Caki2 (cell line): ENCODE results near the gene CAPN12. TPM values are rescaled to one million over a fixed set of nuclear protein-coding genes. Genes with fewer than 3 reads are reported as not detected.

Source experiments
- DNase-seq: peaks from one replicate; pipeline ENCODE4 v3.0.0-alpha.2; 2015; ENCODE audit warnings: low read depth
- in situ Hi-C: cut with HindIII; loops from 2 replicates; pipeline ENCODE4 v1.10.0; 2016; ENCODE audit warnings: low sequenced_read_pairs, low pct_unique_long_range_greater_than_20kb, mixed read lengths
- total RNA-seq: library from RNA; depleted of rRNA; stranded (reverse); fragments of >200 nt; shearing (Covaris generic); gene quantifications from 2 replicates; pipeline ENCODE4 v1.2.3, GENCODE V29; 2014; ENCODE audit warnings: low replicate concordance

CAPN12 gene
- total RNA-seq, 1 experiment from 2014 or later: 2.3 TPM

DNA sequence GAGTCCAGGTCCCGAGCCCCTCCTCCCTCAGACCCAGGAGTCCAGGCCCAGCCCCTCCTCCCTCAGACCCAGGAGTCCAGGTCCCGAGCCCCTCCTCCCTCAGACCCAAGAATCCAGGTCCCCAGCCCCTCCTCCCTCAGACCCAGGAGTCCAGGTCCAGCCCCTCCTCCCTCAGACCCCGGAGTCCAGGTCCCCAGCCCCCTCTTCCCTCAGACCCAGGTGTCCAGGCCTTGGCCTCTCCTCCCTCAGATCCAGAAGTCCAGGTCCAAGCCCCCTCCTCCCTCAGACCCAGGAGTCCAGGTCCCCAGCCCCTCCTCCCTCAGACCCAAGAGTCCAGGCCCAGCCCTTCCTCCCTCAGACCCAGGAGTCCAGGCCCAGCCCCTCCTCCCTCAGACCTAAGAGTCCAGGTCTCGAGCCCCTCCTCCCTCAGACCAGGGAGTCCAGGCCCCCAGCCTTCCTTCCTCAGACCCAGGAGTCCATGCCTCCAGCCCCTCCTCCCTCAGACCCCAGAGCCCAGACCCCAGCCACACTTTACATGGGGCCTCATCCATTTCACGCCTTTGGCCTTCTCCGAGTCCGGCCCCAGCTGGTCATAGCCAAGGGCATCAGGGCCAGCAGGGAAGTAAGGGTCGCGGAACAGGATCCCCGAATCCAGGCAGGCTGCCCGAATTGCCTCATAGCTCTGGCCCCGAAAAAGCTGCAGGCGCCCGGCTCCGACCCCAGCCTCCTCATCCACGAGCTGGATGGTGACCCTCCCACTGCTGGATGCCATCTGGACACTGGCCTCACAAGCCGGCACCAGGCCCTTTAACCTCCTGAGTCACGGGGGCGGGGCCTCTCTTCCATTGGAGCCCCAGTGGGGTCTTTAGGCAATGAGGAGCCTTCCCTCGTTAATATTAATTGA is 628 bp downstream of the CAPN12 start:
- DNase-seq: no peak
- in situ Hi-C loops: no loop called here

DNA sequence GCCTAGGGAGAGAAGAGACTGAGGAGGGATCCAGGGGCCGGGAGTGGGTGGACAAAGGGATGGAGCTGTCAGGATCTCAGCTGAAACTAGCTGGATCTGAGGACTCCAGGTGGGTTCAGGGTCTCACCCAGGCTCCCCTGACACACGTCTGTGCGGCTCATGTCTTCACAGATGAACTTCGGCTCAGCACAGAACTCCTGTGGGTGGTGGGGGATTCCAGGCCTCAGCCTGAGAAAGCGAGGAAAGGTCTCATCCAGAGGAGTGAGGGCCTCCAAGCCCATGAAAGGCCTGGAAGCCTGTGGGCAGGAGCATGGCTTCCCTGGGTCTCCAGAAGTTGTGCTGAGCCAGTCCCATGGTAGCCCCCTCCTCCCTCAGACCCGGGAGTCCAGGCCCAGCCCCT is 1.4 kb downstream of the CAPN12 start:
- in situ Hi-C loops: no loop called here
- no peak for DNase-seq

DNA sequence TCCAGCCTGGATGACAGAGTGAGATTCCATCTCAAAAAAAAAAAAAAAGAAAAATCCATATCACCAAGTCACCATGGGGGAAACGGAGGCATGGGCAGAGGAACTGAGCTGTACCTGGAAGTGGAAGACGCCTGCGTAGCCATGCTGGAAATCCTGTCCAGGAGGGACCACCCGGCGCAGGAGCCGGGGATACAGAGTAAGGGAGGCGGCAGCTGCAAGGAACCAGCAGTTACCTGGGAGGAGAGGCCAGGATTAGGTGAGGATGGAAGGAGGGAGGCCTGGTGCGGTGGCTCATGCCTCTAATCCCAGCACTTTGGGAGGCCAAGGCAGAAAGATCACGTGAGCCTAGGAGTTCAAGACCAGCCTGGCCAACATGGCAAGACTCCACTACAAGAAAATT is 2.0 kb downstream of the CAPN12 start:
- no peak for DNase-seq
- in situ Hi-C loops: no loop called here

DNA sequence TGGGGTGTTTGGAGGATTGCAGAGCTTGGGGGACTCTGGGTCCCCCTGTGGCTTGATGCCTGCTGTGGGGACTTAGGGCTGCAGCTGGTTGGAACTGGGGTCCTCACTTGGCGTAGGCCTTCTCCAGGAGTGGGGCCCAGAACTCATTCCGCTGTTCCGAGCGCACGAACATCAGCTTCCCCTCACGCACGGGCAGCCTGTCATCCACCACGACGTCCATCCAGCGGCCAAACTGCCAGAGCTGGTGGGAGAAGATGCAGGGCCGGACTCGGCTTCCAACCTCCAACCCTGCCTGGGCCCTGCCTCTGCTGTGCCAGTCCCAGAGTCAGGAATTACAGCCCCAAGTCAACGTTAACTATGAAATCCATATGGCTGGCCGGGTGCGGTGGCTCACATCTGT is 2.6 kb downstream of the CAPN12 start:
- no peak for DNase-seq
- in situ Hi-C loops: no loop called here

DNA sequence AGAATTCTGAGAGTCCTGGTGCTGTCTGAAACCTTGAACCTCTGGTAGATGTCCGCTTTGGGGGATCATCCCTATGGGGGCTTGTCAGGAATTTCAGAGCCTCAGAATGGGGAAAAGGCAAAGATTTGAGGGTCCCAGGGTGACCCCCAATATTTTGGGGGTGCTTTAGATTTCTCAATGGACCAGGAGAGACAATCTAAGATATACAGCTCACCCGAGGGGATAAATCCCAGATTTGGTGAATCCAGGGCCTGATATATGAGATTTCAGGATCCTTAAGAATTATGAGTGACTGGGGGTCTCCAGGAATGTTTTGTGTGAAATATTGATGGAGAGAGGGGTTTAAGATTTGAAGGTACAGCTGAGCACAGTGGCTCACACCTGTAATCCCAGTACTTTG is 3.3 kb downstream of the CAPN12 start:
- in situ Hi-C loops: no loop called here
- DNase-seq: no peak

DNA sequence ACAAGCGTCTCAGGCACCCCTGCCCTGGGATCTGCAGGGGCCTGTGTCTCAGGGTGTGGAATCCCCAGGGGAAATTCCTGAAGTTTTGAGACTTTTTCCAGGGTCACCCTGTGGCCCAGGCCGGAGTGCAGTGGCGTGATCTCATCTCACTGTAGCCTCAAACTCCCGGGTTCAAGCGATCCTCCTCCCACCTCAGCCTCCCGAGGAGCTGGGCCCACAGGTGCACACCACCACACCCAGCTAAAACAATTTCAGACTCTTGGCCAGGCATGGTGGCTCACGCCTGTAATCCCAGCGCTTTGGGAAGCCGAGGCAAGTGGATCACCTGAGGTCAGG is 4.0 kb downstream of the CAPN12 start:
- in situ Hi-C loops: no loop called here
- no peak for DNase-seq

DNA sequence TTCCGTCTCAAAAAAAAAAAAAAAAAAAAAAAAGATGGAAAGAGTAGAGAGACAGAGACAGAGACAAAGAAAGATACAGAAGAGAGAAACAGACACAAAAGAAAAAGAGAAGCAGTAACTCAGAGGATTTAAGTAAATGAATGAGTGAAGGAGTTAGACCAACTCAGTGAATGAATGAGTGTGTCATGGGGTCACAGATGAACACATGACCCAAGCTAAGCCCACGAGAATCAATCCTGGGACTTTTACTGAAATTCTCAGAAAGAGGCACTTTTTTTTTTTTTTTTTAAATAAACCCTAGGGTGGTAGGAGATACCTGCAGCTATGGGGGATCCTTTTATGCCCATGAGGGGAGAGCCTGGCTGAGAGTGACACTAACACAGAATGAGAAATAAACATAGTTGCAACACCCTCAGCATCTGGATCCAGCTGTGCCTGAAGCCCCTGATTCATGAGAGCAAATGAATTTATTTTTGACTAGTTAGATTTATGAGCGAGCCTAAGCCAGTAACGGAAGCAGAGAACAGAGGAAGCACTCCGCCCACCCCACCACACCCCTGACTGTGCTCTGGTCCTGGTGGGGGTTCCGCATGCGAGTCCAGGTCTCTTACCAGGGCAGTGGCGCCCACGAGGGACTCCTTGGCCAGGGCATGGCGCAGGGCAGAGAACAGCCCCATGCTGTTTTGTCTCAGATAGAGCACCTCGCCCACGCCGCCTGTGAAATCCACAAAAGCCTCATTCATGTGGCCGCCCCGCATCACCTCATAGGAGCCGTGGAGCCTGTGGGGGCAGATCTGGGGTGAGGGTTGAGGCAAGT is 4.6 kb downstream of the CAPN12 start:
- no peak for DNase-seq
- in situ Hi-C loops: no loop called here

DNA sequence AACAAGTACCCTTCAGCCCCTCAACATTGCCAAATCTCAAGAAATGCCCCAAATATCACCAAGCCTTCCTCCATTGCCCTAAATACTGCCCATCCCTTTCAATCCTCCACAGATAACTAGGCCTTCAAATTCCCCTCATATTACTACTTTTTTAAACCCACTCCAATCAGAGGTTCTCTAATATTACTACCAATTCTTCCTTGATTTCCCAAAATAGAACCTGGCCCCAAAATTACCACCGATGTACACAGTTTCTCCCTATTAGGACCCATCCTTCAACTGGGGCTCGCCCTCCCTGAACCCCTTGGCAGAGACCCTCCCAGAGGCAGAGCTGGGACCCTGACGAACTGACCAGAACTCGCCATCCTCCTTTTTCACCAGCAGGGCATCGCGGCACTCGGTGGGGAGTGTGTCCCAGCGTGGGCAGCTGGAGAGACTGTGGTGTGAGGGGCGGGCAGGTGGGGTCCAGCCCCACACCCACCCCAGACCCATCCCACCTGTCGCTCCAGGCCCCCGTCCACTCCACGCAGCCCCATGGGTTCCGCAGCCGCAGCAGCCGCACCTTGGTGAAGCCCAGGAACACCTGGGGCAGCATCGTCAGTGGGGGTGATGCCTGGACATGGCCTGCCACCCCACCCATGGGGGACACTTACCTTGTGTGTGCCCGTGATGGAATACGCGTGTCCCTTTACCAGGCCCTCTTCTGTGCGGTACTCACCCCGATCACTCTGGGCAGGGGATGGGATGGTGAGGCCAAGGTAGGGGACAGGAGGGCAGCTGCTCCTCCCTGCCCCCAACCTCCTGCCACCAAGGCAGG is 6.1 kb downstream of the CAPN12 start:
- in situ Hi-C loops: no loop called here
- DNase-seq: no peak

DNA sequence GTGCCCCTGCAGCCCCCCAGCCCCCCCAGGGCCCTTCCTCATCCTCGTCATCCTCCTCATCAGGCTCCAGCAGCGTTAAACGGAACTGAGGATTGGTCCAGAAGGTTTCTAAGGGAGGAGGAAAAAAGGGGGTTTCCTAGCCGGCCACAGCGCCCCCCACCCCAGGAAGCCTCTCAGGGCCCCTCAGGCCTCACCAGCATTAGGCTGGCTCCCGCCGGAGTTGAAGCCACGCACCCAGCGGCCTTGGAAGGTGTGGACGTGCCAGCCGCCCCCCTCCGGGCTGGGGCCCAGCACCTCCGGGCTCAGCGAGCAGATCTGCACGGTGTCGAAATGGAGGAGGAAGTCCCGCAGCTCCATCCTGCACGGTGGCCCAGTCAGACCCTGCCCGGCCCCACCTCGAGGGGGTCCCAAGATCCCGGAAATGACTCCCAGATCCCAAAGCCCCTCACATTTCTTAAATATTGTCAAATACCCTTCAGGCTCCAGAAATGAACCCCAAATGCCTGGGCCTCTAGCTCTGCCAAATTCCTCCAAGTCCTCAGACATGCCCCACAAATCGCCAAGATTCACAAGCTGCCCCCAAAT is 6.9 kb downstream of the CAPN12 start:
- in situ Hi-C loops: no loop called here
- no peak for DNase-seq

DNA sequence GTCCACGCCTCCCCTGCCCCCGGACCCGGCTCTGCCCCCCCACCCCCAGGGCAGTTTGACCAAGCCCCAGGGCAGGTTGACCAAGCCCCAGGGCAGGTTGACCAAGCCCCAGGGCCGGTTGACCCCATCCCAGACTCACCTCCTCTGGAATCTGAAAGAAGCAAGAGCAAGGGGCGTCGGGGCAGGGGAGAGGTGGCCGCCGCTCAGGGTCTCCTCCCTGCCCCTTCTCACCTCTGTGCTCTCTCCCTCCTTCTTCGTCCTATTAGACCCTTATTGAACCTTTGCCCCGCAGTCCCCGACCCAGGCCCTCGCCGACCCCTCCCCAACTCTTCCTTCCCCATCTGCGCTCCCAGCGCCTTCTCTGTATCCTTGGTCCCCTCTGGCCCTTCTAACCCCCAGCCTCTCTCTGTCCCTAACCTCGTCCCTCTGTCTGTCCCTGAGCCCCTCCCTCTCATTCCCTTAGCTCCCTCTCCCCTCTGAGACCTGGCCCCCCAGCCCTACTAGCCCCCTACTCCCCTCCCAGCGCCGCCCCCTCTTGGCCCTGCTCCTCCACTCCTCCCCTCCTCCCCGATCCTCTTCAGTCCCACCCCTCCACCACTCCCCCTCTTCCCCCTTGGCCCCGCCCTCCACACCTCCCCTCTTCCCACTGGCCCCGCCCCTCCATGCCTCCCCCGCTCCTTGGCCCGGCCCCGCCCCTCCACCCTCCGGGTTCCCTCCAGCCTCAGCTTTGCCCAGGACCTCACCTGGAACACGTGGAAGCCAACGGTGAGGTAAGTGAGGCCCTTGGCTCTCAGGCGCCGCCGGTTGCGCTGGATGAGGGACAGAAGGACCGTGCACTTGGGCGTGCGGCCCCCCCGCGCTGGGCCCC is 7.6 kb downstream of the CAPN12 start:
- no peak for DNase-seq
- in situ Hi-C loops: no loop called here

DNA sequence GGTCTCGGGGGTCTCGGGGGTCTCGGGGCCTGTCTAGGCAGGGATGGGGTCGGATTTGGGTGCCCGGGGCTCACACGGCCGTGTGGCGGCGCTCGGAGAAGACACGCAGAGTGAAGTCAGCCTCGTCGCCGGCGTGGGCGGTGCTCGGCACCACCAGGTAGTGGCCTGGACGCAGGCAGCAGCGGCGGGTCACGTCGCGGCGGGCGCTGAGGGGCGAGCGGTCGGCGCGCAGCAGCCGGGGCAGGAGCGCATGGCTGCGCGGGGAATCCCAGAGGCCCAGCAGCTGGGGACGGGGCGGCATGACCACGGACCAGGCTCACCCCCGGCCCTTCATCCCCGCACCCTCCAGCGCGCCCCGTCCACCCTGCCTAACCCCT is 8.2 kb downstream of the CAPN12 start:
- in situ Hi-C loops: no loop called here
- no peak for DNase-seq

DNA sequence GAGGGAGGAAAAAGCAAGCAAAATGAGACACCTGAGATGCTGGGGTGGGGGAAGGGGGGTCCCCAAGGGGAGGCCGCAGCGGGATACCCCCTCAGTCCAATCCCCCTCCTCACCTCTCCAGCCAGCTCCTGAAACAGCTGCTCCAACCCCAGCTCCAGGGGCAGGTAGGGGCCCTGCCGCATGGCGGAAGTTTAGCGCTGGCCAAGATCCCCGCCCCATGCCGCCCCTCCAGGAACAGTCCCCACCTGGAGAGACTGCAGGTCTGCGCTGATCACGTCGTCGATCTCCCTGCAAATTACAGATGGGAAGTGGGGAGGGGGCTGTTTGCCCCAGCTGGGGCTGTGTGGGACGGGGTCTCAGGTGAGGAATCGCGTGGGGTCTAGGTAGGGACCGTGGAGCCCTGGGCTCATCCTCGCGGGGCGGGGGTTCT is 9.0 kb downstream of the CAPN12 start:
- in situ Hi-C loops: no loop called here

DNA sequence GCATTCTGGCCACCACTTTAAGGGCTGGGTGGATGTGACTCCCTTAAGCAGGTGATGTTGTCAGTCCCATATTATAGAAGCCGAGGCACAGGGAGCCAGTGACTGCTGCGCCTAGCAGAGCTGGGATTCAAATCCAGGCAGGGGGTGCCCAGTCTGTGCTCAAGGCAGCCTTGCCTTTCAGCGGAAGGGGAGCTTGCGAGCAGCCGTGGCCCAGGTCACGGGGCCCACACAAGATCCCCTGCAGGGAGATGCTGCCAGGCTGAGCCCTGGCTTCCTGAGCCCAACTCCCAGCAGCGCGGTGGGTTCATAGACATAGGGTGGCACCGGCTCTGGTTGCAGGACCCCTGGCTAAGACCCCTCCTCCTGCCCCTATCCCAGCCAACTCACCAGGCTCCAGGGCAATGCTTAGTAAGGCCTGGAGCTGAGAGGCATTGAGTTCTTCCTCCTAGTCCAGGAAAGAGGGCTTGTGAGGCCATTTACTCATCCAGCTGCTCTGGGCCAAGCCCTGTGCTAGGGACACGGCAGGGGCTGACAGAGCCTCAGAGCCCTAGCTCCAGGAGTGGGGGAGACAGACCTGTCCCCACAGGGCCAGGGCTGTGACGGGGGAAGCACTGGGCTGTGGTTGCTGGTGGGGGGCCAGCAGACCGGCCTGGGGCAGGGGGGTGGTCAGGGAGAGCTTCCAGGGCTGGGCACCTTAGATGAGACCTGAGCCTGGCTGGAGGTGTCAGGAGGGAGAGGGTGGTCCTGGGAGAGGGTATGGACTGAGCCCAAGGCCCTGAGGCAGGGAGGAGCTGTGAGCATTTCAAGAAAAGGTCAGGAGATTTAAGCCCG is 9.6 kb downstream of the CAPN12 start:
- in situ Hi-C loops: no loop called here
- no peak for DNase-seq

More for the DNA sequence above, 9.0 kb downstream of the CAPN12 start:
- DNase-seq: no peak

DNA sequence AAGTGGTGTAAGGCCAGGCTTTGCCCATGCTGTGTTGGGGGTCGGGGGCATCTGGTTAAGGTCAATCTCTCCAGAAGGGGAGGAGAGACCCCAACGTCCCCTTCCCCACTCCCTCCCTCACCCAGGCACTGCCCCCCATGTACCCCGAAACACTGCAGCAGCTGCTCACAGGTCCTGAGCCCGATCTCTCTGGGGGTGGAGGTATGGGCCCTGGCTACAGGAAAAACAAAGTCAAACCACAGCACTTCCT is 10.2 kb downstream of the CAPN12 start:
- DNase-seq: no peak
- in situ Hi-C loops: no loop called here

DNA sequence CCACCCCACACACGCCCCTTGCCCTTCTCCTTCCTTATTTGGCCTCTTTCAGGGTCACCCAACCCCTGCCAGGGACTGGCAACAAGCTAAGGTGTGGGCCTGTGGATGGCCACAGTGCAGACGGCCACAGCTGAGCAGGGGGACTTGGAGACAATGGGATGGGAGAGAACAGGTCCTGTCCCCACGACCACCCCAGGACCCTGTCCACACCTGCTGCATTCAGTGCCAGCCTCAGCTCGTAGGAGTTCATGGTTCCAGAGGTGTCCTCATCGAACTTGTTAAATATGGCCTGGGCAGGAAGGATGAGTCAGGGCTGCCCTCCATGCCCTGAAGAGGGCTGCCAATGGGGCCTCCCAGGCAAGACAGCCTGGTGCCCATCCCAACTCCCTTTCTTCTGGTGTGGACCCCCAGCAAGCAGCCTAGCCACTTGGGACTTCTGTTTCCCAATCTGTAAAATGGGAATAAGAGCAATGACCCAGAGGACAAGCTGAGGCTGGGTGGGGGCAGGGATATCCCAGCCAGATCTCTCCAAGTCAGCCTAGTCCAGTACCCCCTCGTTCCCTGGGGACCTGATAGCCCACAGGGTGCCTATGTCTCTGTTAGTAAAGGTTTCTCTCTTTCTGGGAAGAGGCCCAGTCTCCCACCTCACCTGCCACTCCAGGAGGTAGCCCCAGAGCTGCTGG is 10.6 kb downstream of the CAPN12 start:
- in situ Hi-C loops: no loop called here
- DNase-seq: no peak

DNA sequence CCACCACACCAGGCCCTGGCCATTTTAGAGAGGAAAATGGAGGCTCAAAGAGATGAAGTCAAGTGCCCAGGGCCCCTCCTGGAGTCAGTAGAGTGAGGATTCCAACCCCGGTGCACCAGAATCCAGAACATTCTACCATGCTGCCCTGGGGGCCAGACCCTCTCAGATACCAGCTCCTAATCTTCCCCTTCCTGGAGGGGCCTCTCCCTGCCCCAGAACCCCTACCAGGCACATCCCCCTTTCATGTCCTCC is 11.1 kb downstream of the CAPN12 start:
- in situ Hi-C loops: no loop called here

More for the DNA sequence above, 11.1 kb downstream of the CAPN12 start:
- no peak for DNase-seq
